DMS 273 treated with DMSO at 0.1 percent for 48 hours (cell line): ENCODE results near the gene TMEM145.
A peak's percentile ranks its signal among the peaks of the same experiment; 100 is the strongest.

Experiments
- DNase-seq: peaks from one replicate; lab custom pipeline; 2025; lab: John Stamatoyannopoulos, UW

TMEM145 gene

DNA sequence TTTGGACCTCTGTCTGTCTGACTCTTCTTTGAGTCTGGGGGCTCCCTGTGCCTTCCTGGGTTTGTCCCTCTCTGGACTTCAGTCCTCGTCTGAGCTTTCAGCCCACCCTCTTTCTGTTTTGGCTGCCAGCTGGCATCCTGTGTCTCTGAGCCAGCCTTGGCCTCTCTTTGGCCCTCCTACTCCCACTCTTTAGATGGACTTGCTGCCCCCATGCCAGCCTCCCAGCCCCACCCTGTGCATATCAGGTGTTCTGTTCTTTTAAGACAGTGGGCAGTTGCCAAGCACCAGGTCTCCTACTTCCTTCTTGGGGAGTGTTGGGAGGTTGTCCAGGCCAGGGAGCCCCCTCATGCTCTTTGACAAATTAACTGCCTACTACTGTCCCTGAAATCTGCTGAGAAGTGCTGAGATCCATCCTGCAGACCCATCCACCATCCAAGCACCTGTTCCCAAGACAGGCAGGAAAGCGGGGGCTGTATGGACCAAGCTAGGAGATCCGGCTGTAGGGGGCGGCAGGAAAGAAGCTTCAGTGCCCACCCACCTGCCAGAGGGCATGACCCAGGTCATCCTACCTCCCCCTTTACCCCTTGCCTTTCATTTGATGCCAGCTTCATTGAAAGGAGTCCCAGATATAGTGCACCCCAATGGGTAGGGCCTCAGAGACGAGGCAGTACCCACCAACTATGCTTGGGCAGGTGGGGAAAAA is 34.5 kb upstream of the TMEM145 start:
- no peak for DNase-seq

DNA sequence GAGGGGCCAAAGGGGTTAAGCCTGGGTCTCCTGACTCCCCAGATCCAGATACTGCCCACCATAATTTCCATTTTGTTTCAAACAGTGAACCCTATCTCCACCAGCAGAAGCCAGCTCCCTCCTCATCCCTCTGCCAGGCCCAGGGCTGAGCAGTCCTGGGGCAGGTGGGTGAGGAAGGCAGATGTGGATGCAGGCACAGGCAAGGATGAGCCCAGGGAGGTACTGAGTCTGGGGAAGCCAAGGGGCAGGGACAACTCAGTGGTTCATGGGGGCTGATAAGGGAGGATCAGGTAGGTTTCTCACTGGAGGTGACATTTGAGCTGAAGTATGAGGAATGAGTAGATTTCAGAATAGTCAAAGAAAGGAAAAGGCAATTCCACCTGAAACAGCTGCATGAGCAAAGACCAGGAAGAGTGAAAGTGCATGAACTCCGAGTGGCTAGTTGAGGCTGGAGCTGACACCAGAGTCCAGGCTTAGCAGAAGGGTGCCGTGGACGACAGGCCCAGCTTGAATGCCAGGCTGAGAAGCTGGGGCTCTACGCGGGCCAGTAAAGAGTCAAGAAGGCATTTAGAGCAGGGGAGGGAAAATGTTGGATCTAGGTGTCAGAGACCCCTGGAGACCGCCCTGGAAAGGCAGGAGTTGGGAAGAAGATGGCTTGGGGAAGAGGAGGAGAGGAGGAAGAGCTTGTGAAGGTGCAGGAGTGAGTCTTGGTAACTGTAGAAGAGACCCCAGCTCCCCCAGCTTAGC is 33.8 kb upstream of the TMEM145 start:
- no peak for DNase-seq

DNA sequence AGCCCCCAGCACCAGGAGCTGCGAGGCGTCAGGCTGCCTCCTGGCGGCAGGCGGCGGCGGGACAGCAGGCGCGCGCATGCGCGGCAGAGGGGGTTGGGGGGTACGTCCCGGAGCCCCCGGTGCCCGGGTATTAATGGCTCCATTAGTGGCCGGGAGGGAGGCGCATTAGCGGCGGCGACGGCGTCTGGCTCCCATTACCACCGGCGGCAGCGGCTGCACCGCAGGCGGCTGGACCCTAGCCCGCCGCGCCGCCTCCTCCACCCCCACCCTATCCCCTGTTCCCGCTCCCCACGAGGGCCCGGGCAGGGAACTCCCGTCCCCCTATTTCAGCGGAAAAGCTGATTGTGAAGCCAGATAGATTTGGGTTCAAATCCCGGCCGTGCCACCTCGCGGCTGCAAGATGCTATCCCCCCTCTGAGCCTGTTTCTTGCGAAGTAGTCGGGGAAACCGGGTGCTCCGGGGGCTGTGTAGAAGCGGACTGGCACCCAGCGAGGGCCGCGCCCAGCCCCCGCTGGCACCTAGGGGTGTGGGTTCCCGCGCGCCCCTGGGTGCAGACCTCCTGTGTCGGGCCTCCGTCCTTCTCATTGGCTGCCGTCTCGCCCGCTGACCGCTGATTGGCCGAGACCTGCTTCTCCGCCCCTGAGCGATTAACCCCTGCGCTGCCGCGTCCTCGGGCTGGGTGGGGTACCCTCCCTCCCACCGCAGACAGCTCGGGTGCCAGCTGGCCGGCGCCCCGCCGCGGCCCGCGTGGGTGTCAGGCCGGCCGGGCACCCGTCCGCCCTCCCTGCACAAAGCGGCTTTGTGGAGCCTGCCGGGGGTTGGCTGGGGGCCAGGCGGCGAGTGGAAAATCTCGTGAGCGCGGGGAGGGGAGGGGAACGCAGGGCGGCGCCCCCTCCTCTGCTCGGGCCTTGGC is 33.0 kb upstream of the TMEM145 start:
- DNase-seq, result peak; percentile 84

GRCh38 chr19:42280815-42281145 is 32.3 kb upstream of the TMEM145 start:
- no peak for DNase-seq

GRCh38 chr19:42281146-42281826 is 31.8 kb upstream of the TMEM145 start:
- DNase-seq, result peak; percentile 55

GRCh38 chr19:42281827-42282762 is 31.0 kb upstream of the TMEM145 start:
- DNase-seq, result no peak

DNA sequence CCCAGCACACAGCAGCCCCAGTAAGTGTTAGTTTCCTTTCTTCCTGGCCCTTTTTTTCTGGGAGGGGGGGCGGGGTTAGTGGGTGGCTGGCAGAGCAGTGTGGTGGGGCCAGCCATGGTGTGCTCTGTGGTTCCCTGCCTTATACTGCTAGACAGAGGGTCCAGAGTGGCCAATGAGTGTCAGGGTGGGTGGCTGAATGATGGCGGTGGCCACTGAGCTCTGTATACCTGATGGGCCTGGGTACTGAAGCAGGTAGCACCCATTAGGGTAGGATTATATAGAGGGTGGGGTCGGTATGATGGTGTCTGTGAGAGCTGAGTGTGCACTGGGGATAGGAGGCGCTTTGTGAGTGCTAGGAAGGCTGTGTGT is 30.3 kb upstream of the TMEM145 start:
- DNase-seq, result no peak

- peak; percentile 66 for DNase-seq
Measured at GRCh38 chr19:42283188-42284065, 29.7 kb upstream of the TMEM145 start.

- DNase-seq, result no peak
Measured at GRCh38 chr19:42284066-42284501, 29.0 kb upstream of the TMEM145 start.

DNA sequence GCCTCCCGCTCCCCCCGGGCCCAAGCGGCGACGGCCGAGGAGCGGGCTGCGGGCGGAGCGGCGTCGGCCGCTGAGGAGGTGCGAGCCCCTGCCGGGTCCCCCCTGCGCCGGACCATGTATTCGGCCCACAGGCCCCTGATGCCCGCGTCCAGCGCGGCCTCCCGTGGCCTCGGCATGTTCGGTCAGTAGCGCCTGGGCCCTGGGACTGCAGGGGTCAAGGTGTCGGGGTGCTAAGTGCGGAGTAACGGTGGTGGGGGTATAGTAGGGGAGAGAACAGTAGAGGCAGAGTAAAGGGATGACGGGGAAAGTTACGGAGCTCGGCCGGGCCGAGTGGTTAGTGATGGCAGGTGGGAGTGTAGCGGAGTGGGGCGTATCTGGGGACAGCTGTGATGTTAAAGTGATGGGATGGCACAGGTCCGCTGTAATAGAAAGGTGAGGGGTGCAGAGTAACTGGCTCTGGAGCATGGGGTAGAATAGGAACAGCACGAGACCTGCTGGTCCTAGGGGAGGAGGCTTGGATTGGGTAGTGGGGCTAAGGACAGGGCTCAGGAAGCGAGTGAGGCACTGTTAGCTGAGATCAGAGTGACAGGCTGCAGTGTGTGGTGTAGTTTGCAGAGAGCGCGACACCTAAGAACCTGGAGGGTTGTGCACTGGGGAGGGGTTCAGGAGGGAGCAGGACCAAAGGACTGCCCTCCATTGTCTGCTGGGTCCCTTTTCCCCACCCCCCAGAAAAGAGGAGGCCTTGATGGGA is 28.3 kb upstream of the TMEM145 start:
- DNase-seq, result no peak

DNA sequence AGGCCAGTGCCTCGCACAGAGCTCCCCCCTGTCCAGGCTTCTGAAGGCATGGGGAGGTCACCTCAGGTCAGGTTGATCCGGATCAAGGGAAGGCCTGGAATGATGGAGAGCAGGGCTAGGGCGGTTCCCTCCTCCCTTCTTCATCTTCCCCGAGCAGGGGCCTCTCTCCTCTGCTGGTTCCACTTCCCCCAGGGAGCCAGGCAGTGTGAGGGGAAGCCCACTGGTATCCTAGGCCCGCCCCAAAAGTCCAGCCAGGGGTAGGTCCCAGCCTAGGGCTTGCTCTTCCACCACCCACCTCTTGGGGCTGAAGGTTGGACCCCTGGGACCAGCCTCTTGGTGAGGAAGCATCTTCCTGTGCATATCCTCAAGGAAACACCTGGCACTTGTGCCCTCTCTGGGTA is 27.6 kb upstream of the TMEM145 start:
- DNase-seq, result no peak

- DNase-seq, result no peak
Measured at GRCh38 chr19:42285988-42286348, 27.1 kb upstream of the TMEM145 start.

GRCh38 chr19:42286349-42287016 is 26.6 kb upstream of the TMEM145 start:
- DNase-seq, result no peak

DNA sequence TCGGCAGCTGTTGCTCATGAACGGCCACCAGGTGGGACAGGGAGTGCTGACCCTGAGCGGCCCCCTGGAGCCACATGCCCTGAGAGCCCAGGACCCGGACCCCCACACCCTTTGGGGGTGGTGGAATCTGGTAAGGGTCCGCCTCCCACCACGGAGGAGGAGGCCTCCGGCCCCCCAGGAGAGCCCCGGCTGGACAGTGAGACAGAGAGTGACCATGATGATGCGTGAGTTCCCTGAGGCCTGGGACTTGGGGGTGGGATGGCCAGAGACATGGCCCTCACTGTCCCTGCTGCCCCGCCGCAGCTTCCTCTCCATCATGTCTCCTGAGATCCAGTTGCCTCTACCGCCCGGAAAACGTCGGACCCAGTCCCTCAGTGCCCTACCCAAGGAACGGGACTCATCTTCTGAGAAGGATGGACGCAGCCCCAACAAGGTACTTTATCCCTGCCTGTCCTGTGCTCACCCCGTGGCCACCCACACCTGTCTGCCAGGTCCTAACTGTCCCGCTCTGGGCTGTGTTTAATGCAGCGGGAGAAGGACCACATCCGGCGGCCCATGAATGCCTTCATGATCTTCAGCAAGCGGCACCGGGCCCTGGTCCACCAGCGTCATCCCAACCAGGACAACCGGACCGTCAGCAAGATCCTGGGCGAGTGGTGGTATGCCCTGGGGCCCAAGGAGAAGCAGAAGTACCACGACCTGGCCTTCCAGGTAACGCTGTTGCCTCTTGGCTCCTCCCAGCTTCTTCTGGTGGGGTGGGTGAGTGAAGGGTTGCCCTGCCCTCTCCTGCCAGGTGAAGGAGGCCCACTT is 25.9 kb upstream of the TMEM145 start:
- DNase-seq, result no peak

DNA sequence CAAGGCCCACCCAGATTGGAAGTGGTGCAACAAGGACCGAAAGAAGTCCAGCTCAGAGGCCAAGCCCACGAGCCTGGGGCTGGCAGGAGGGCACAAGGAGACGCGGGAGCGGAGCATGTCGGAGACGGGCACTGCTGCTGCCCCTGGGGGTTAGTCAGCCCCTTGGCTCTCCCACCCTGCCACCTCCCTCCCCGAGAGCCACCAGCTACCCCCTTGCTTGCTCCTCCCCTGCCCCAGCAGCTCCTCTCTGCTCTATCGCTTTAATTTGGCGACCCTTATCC is 25.3 kb upstream of the TMEM145 start:
- no peak for DNase-seq

GRCh38 chr19:42288387-42288786 is 24.7 kb upstream of the TMEM145 start:
- DNase-seq, result no peak

DNA sequence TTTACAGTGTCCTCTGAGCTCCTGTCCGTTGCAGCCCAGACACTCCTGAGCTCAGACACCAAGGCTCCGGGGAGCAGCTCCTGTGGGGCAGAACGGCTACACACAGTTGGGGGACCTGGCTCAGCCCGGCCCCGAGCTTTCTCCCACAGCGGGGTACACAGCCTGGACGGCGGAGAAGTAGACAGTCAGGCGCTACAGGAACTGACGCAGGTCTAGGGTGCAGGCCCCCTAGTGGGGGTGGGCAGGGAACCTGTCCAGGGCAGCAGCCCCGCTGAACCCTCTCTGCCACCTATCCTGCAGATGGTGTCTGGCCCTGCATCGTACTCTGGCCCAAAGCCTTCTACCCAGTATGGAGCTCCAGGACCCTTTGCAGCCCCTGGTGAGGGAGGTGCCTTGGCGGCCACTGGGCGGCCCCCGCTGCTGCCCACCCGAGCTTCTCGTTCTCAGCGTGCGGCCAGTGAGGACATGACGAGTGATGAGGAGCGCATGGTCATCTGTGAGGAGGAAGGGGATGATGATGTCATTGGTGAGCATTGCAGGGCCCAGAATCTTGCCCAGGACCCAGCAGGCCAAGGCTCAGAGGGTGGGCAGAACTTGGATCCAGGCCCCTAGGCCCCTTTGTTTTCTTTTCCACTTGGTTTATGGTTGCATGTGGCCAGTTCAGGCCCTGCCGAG is 24.1 kb upstream of the TMEM145 start:
- no peak for DNase-seq
